ENCODE data around the gene KCNT1.

The KCNT1 gene

DNA sequence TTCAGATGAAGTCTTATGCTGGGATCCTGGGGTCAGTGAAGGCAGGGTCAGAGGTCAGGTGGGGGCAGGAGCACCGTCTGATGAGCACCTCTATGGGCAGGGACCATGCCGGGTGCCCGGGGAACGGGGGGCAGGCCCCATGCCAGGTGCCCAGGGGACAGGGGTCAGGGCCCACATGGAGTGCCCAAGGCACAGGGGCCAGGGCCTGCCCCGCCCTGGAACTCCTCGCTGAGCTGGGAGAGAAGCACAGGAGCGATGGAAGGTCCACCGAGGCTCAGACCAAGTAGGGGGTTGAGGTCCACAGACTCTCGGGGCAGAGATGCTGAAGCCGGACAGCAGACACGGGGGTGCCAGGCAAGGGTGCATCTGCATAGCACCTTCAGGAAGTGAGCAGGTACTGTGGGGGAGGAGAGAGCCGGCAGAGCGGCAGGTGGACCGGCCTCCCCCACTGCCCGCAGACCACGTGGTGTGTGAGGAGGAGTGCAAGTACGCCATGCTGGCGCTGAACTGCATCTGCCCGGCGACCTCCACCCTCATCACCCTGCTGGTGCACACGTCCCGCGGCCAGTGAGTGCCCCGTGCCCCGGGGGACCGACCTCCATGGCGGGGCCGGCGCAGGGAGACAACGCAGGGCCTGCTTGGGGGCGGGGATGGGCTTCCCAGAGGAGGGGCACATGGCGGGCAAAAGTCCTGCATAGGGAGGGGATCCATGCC, 67.7 kb downstream of the KCNT1 start:
- DNase-seq: no peak

GRCh38 chr9:135770203-135770535, 68.2 kb downstream of the KCNT1 start:
- no peak for DNase-seq

DNA sequence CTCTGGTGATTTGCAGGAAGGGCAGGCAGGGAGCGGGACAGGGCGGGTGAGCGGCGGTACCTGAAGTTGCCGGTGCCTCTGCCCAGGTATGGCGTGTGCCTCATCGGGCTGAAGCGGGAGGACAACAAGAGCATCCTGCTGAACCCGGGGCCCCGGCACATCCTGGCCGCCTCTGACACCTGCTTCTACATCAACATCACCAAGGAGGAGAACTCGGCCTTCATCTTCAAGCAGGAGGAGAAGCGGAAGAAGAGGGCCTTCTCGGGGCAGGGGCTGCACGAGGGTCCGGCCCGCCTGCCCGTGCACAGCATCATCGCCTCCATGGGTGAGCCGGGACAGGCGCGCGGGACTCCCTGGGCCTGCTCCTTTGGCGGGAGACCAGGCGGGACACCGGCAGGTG, 68.8 kb downstream of the KCNT1 start:
- DNase-seq: no peak

GRCh38 chr9:135771401-135772051, 69.5 kb downstream of the KCNT1 start:
- no peak for DNase-seq

DNA sequence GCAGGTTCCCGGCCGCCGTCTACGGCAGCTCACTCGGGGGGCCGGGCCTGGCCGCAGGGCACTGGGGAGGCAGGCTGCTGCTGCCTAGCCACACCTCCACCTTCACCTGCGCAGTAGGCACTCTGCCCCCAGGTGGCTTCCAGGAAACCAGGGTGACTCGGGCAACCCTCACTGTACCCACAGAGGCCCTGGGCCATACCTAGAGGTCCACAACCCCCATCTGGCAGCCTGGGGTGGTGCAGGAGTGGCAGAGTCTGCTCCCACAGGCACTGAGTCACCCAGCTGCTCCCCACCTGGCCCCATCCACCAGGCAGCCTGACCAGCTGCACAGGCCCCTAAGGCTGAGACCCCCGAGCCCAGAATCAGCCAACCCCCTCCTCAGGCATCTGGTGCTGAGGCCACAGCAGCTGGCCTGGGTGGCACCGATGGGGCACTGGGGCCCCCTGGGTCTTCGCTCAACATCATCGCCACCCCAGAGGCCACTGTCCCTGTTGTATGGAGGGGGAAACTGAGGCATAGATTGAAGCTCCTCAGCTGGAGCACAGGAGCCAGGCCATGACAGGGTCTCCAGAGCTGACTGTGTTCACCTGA, 70.2 kb downstream of the KCNT1 start:
- DNase-seq: no peak

- no peak for DNase-seq
Observed at GRCh38 chr9:135772702-135773493, 70.9 kb downstream of the KCNT1 start.

DNA sequence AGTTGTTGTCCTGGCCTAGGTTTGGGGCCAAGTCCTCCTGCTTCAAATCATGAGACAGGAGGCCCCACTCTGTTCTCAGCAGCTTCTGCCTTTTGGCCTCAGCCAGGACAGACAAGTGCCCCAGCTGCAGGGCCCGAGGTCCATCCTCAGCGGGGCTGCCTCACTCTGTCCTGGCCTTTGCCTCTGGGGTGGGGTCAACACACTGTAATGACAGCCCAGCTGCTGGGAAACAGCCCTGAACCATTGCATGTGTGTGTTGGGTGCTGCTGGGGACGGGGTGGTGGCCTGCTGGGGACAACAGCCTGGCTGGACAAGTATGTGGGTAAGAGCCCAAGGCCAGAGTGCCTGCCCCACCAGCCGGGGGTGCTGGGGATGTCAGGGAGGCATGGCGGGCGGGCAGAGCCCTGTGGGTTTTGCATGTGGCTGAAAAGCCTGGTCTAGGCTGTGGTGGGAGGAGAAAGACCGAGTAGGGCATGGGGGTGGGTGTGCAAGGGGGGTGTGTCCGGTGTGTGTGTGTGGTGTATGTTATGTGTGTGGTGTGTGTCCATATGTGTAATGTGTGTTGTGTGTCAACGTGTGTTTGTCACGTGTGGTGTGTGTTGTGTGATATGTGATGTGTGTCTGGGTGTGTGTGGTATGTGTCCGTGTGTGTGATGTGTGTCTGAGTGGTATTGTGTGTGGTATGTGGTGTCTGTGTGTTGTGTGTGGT, 71.7 kb downstream of the KCNT1 start:
- DNase-seq: no peak

- DNase-seq: no peak
Observed at GRCh38 chr9:135774239-135774747, 72.3 kb downstream of the KCNT1 start.

DNA sequence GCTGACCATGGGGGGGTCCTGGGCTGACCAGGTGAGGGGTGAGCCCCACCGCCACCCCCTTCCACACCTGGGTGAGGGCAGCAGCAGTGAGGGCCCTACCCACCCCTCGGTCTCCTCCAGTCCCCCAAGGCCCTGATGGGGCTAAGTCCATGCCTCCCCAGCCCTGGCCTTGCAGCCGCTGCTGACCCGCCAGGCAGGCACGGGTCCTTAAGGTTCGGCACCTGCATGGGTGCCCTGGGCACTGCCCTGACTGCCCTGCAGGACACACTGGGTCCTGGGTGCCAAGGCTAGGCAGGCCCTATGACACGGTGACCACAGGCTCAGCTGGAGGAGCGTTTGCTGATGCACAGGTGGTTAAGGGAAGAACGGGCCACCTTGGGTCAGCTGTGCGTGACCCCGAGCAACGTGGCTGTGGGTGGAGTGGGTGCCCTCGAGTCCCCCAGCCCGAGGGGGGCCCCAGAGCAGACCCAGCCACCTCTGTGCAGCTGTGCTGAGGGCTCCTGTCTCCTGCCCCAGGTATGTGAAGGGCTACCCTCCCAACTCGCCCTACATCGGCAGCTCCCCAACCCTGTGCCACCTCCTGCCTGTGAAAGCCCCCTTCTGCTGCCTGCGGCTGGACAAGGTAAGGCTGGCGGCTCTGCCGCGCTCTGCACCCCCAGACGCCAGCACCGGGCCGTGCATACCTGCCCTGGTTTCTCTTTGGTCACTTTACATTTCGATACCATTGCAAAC, 73.0 kb downstream of the KCNT1 start:
- no peak for DNase-seq

GRCh38 chr9:135775911-135776310, 73.9 kb downstream of the KCNT1 start:
- DNase-seq: no peak

DNA sequence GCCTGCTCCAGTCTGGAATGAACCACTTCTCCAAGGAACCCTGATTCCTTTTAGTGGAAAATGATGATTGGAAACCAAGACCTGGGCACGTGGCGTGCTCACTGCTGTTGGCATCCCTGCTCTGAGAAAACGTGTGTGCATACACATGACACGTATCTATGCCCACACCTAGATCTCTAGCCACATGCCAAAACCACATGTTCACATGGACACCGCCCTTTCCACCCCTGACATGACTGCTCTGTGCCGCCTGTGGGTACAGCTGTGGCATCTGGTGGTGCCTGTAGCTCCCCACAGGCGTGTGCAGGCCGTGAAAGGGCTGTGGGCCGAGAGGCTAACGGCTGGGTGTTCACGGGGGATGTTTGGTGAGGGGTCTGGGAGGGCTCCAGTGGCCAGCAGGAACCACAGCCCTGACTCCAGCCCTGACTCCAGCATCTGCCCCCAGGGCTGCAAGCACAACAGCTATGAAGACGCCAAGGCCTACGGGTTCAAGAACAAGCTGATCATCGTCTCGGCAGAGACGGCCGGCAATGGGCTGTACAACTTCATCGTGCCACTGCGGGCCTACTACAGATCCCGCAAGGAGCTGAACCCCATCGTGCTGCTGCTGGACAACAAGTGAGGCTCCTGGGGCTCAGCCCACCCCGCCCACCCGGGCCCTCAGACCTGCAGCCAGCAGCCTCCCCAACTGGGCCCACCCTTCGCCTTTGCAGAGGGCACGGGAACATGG, 75.1 kb downstream of the KCNT1 start:
- DNase-seq: no peak

- no peak for DNase-seq
Observed at GRCh38 chr9:135777623-135778177, 75.7 kb downstream of the KCNT1 start.

GRCh38 chr9:135778421-135778820, 76.4 kb downstream of the KCNT1 start:
- no peak for DNase-seq

- no peak for DNase-seq
Observed at GRCh38 chr9:135779571-135779970, 77.6 kb downstream of the KCNT1 start.

- no peak for DNase-seq
Observed at GRCh38 chr9:135780086-135780485, 78.1 kb downstream of the KCNT1 start.

- DNase-seq: no peak
Observed at GRCh38 chr9:135780626-135781025, 78.6 kb downstream of the KCNT1 start.

DNA sequence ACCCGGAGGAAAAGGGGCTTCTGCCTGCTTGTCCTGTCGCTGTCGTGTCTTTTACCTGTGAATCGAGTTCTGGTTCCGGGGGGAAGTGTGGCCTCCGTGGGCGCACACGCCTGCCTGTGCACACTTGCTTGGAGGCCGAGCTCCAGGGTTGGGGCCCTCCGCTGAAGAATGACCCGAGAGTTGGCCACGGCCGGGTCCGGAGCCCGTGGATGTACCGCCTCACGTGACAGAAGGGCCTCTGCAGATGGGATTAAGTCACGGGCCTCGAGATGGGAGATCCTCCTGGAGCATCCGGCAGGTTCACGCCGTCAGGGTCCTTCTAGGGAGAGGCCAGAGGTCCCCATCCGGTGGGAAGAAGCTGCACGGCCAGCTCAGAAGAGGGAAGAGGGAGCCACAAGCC, 81.0 kb downstream of the KCNT1 start:
- no peak for DNase-seq

DNA sequence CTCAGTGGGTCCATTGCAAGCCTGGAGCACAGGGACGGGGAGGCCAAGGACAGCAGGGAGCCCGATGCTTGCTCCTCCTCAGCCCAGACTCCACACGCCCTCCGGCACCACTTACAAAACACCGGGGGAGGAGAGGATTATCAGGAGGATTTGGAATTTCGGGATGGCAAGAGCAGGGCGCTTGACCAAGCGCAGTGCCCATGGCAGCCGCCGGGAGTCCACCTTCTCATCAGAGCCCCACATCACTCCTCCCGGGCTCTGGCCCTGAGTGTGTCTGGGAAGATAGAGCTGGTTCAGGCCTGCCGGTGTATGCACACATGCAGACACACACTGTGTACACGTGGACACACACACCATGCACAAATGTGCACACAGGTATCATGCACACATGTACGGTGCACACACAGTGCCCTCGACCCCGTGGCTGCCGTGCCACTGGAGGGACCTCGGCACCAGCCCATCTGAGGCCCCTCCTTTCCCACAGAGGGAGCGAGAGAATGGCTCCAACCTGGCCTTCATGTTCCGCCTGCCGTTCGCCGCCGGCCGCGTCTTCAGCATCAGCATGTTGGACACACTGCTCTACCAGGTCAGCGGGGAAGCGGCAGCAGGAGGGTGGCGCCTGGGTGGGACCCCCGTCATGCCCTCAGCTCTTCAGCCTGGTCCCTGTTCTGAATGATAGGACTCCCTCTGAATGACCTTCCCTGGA, 81.7 kb downstream of the KCNT1 start:
- no peak for DNase-seq

- DNase-seq: no peak
Observed at GRCh38 chr9:135785013-135785575, 83.1 kb downstream of the KCNT1 start.

GRCh38 chr9:135786146-135786690, 84.2 kb downstream of the KCNT1 start:
- DNase-seq: no peak

All from activated naive CD4-positive, alpha-beta T cell (primary cell).